ENCODE data around the gene PCDH15. TPM values are rescaled to one million over a fixed set of nuclear protein-coding genes. Genes with fewer than 3 reads are reported as not detected.

PCDH15 gene
- total RNA-seq, 1 donor from 2014 or later: 0.25 TPM

GRCh38 chr10:54758791-54759190, 42.2 kb downstream of the PCDH15 start:
- Histone ChIP-seq H3K36me3 (no peaks in the 10 kb centered on the region), H3K4me1 (no peaks in the 10 kb centered on the region), H3K9me3 (no peaks in the 10 kb centered on the region), H3K27ac (no peak overlapping the region), H3K4me3 (no peak overlapping the region), H3K27me3 (no peaks in the 10 kb centered on the region)
- intact Hi-C loops (cut with DNase I): no loop called here
- TF ChIP-seq POLR2A (IDR thresholded peaks at IDR 0.05): no peak
- no peak for TF ChIP-seq CTCF (IDR thresholded peaks at IDR 0.05)
- no peak for TF ChIP-seq POLR2AphosphoS5 (IDR thresholded peaks at IDR 0.05; ENCODE audit: insufficient read depth in 1 of 2, low read depth in 1 of 2)
- no peak for DNase-seq (ENCODE audit: extremely low spot score in 2 of 2)

GRCh38 chr10:54749623-54750022, 51.4 kb downstream of the PCDH15 start:
- Histone ChIP-seq H3K4me3 (no peak overlapping the region), H3K27me3 (no peaks in the 10 kb centered on the region), H3K9me3 (no peaks in the 10 kb centered on the region), H3K27ac (no peak overlapping the region), H3K36me3 (no peaks in the 10 kb centered on the region), H3K4me1 (no peaks in the 10 kb centered on the region)
- no peak for DNase-seq (ENCODE audit: extremely low spot score in 2 of 2)
- intact Hi-C loops (cut with DNase I): no loop called here
- TF ChIP-seq POLR2AphosphoS5 (IDR thresholded peaks at IDR 0.05; ENCODE audit: insufficient read depth in 1 of 2, low read depth in 1 of 2) (no peak), POLR2A (IDR thresholded peaks at IDR 0.05) (no peak), CTCF (IDR thresholded peaks at IDR 0.05) (no peak)

- no peaks in the 10 kb centered on the region for H3K27me3 ChIP-seq
- H3K4me3 ChIP-seq: no peak overlapping the region
- intact Hi-C loops (cut with DNase I): no loop called here
- no peaks in the 10 kb centered on the region for H3K36me3 ChIP-seq
- TF ChIP-seq POLR2AphosphoS5 (IDR thresholded peaks at IDR 0.05; ENCODE audit: insufficient read depth in 1 of 2, low read depth in 1 of 2) (no peak), POLR2A (IDR thresholded peaks at IDR 0.05) (no peak), CTCF (IDR thresholded peaks at IDR 0.05) (no peak)
- H3K9me3 ChIP-seq: no peaks in the 10 kb centered on the region
- no peaks in the 10 kb centered on the region for H3K4me1 ChIP-seq
- DNase-seq (ENCODE audit: extremely low spot score in 2 of 2): no peak
- H3K27ac ChIP-seq: no peak overlapping the region
Measured at GRCh38 chr10:54745436-54745835, 55.6 kb downstream of the PCDH15 start.

GRCh38 chr10:54742416-54742815, 58.6 kb downstream of the PCDH15 start:
- Histone ChIP-seq H3K36me3 (no peaks in the 10 kb centered on the region), H3K27me3 (no peaks in the 10 kb centered on the region), H3K27ac (no peak overlapping the region), H3K4me1 (no peaks in the 10 kb centered on the region), H3K9me3 (no peaks in the 10 kb centered on the region), H3K4me3 (no peak overlapping the region)
- DNase-seq (ENCODE audit: extremely low spot score in 2 of 2): no peak
- intact Hi-C loops (cut with DNase I): no loop called here
- TF ChIP-seq POLR2A (IDR thresholded peaks at IDR 0.05) (no peak), CTCF (IDR thresholded peaks at IDR 0.05) (no peak), POLR2AphosphoS5 (IDR thresholded peaks at IDR 0.05; ENCODE audit: insufficient read depth in 1 of 2, low read depth in 1 of 2) (no peak)

GRCh38 chr10:54728511-54728910, 72.5 kb downstream of the PCDH15 start:
- Histone ChIP-seq H3K4me1 (no peaks in the 10 kb centered on the region), H3K36me3 (no peaks in the 10 kb centered on the region), H3K4me3 (no peak overlapping the region), H3K27me3 (no peaks in the 10 kb centered on the region), H3K9me3 (no peaks in the 10 kb centered on the region), H3K27ac (no peak overlapping the region)
- no peak for DNase-seq (ENCODE audit: extremely low spot score in 2 of 2)
- TF ChIP-seq POLR2A (IDR thresholded peaks at IDR 0.05) (no peak), CTCF (IDR thresholded peaks at IDR 0.05) (no peak), POLR2AphosphoS5 (IDR thresholded peaks at IDR 0.05; ENCODE audit: insufficient read depth in 1 of 2, low read depth in 1 of 2) (no peak)
- intact Hi-C loops (cut with DNase I): no loop called here
